Activated naive CD4-positive, alpha-beta T cell treated with anti-CD3 and anti-CD28 coated beads, Interleukin-2, amount 50 U/mL, for 72 hours (primary cell): ENCODE measurements around the gene SGMS1. TPM values are rescaled to one million over a fixed set of nuclear protein-coding genes. Genes with fewer than 3 reads are reported as not detected.
"Not testable (repeated sequence)": the region's sequence is repeated elsewhere in the genome, so short reads cannot be mapped to it uniquely, and the experiment has no call there.

Experiments used
- ATAC-seq, 2 donors: fragments of 150-1000 bp; cut with Tn5 transposase; 2 replicates each; pipeline ENCODE4 v1.10.0; 2021; ENCODE audit warnings: mild to moderate bottlenecking in 2 of 2, moderate library complexity in 2 of 2
- DNase-seq, 2 donors: peaks; one replicate each; pipeline ENCODE4 v3.0.0; 2021 to 2022; ENCODE audit warnings: low spot score in 2 of 2
- H3K27ac Mint-ChIP-seq, 2 donors: one replicate each; pipeline ENCODE4 v1.8.0; 2022; ENCODE audit warnings: mild to moderate bottlenecking in 2 of 2, mixed read lengths in 2 of 2
- H3K36me3 Mint-ChIP-seq, 2 donors: one replicate each; pipeline ENCODE4 v1.8.0; 2022; ENCODE audit warnings: mixed read lengths in 2 of 2
- H3K9me3 Mint-ChIP-seq, 2 donors: one replicate each; pipeline ENCODE4 v1.8.0; 2022; ENCODE audit warnings: mixed read lengths in 2 of 2
- total RNA-seq, 2 donors: library from RNA; stranded (reverse); gene quantifications; one replicate each; pipeline ENCODE4 v1.2.3, GENCODE V29; 2022

SGMS1 gene
- total RNA-seq, 2 donors from 2014 or later, result 8.1 to 11.2 TPM

DNA sequence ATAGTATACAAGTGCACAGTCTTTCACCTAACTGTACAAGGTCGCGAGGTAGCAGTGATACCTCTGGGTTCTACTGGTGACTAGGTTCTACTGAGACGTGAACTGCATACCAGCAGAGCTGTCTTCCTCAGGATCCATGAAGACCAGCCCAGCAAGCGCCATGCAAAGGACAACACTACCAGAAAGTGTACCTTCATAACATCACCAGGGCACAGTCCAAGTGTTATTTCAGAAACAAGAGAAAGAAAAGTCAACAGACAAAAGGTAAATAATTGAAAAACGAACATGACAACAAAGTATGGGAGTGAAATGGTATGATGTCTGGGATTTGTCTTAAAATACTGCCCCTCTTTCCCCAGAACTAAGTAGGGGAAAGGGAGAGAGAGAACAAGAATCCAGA, 231.3 kb downstream of the SGMS1 start:
- Mint-ChIP-seq H3K27ac (no peak overlapping the region), H3K9me3 (no peaks in the 10 kb centered on the region), H3K36me3 (no peaks in the 10 kb centered on the region)
- DNase-seq (no peak), ATAC-seq (no peak)

GRCh38 chr10:50390302-50390701, 233.5 kb downstream of the SGMS1 start:
- Mint-ChIP-seq H3K36me3 (no peaks in the 10 kb centered on the region), H3K9me3 (no peaks in the 10 kb centered on the region)
- ATAC-seq, result no peak

DNA sequence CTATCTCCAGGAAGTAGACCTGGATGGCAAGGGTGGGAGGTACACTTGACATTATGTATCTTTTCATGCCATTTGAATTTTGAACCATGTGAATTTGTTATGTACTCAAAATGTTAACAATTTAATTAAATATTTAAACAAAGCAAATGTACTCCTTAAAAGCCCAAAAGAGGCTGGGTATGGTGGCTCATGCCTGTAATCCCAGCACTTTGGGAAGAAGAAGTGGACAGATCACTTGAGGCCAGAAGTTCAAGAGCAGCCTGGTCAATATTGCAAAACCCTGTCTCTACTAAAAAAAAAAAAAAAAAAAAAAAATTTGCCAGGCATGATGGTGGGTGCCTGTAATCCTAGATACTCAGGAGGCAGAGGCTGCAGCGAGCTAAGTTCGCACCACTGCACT, 235.6 kb downstream of the SGMS1 start:
- Mint-ChIP-seq H3K27ac (no peak overlapping the region), H3K36me3 (no peaks in the 10 kb centered on the region), H3K9me3 (no peaks in the 10 kb centered on the region)
- no peak for DNase-seq
- ATAC-seq, result no peak

More at GRCh38 chr10:50390302-50390701, 233.5 kb downstream of the SGMS1 start:
- H3K27ac Mint-ChIP-seq, result no peak overlapping the region
- DNase-seq, result no peak

- DNase-seq (no peak), ATAC-seq (no peak)
- H3K27ac Mint-ChIP-seq, result no peak overlapping the region
- H3K36me3 Mint-ChIP-seq, result no peaks in the 10 kb centered on the region
- H3K9me3 Mint-ChIP-seq, result no peaks in the 10 kb centered on the region
Observed at GRCh38 chr10:50387732-50388073, 236.1 kb downstream of the SGMS1 start.

GRCh38 chr10:50387007-50387731, 236.6 kb downstream of the SGMS1 start:
- Mint-ChIP-seq H3K27ac (no peak overlapping the region), H3K9me3 (no peaks in the 10 kb centered on the region), H3K36me3 (no peaks in the 10 kb centered on the region)
- DNase-seq, result no peak
- no peak for ATAC-seq

- H3K27ac Mint-ChIP-seq, result no peak overlapping the region
- H3K36me3 Mint-ChIP-seq, result no peaks in the 10 kb centered on the region
- no peak for DNase-seq
- ATAC-seq, result no peak
- H3K9me3 Mint-ChIP-seq, result no peaks in the 10 kb centered on the region
Observed at GRCh38 chr10:50385624-50386023, 238.1 kb downstream of the SGMS1 start.

GRCh38 chr10:50384898-50385297, 238.9 kb downstream of the SGMS1 start:
- Mint-ChIP-seq H3K9me3 (no peaks in the 10 kb centered on the region), H3K36me3 (no peaks in the 10 kb centered on the region), H3K27ac (no peak overlapping the region)
- DNase-seq (no peak), ATAC-seq (no peak)

- H3K9me3 Mint-ChIP-seq, result no peaks in the 10 kb centered on the region
- ATAC-seq (no peak), DNase-seq (no peak)
- H3K36me3 Mint-ChIP-seq, result no peaks in the 10 kb centered on the region
- peak overlapping the region in 1 of 2 donors; percentile 56 for H3K27ac Mint-ChIP-seq
Observed at GRCh38 chr10:50384238-50384637, 239.5 kb downstream of the SGMS1 start.

DNA sequence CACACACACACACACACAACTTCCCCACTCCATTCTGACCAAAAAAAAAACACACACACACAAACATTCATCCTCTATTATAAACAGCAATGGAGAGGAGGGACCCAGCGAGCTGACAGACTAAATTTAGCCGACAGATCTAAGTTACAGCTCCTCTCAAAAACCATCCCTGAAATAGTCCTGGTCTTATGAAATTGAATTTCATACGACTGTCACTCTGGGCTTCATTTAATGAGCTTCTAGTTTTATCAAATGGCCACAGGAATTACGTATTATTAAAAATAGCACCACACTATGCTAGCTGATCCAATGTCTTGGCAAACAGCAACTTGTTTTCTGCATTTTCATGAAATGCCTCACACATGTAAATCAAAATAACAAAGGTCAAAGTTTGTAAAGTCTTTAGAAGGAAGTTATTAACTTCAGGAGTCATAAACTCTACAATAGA, 241.2 kb downstream of the SGMS1 start:
- DNase-seq (no peak), ATAC-seq (no peak)
- Mint-ChIP-seq H3K36me3 (peaks cover 5 to 7% of the 10 kb centered on the region in 2 donors), H3K9me3 (no peaks in the 10 kb centered on the region), H3K27ac (no peak overlapping the region)

- DNase-seq (no peak), ATAC-seq (no peak)
- Mint-ChIP-seq H3K36me3 (peaks cover 8 to 15% of the 10 kb centered on the region in 2 donors), H3K27ac (no peak overlapping the region), H3K9me3 (no peaks in the 10 kb centered on the region)
Observed at GRCh38 chr10:50381642-50382041, 242.1 kb downstream of the SGMS1 start.

DNA sequence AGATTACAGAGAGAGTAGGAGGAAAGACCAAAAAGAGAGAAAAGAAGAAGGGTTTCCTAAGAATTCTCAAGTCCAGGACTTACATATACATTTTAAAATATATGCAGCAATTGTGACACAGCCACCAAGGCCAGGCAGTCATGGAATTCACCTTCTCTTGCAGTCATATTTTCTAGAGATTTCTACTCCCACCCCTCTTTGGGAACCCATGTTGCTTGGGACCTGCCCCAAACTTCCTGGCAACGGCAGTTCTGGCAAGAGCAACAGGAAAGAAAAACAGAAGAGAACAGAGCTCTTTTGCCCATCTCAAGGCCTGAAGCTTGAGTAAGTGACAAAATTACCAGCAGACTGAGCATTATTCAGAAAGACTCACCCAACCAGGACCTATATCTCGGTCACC, 244.1 kb downstream of the SGMS1 start:
- Mint-ChIP-seq H3K27ac (no peak overlapping the region), H3K36me3 (peaks cover 8 to 15% of the 10 kb centered on the region in 2 donors), H3K9me3 (no peaks in the 10 kb centered on the region)
- no peak for ATAC-seq
- no peak for DNase-seq

- no peak for ATAC-seq
- peaks cover 8 to 15% of the 10 kb centered on the region in 2 donors for H3K36me3 Mint-ChIP-seq
Observed at GRCh38 chr10:50375745-50376144, 248.0 kb downstream of the SGMS1 start.

GRCh38 chr10:50375051-50375452, 248.7 kb downstream of the SGMS1 start:
- no peak for DNase-seq
- no peaks in the 10 kb centered on the region for H3K9me3 Mint-ChIP-seq
- H3K36me3 Mint-ChIP-seq, result peaks cover 8 to 15% of the 10 kb centered on the region in 2 donors
- H3K27ac Mint-ChIP-seq, result no peak overlapping the region
- no peak for ATAC-seq

More at GRCh38 chr10:50375745-50376144, 248.0 kb downstream of the SGMS1 start:
- H3K9me3 Mint-ChIP-seq, result no peaks in the 10 kb centered on the region
- no peak overlapping the region for H3K27ac Mint-ChIP-seq
- DNase-seq, result no peak

DNA sequence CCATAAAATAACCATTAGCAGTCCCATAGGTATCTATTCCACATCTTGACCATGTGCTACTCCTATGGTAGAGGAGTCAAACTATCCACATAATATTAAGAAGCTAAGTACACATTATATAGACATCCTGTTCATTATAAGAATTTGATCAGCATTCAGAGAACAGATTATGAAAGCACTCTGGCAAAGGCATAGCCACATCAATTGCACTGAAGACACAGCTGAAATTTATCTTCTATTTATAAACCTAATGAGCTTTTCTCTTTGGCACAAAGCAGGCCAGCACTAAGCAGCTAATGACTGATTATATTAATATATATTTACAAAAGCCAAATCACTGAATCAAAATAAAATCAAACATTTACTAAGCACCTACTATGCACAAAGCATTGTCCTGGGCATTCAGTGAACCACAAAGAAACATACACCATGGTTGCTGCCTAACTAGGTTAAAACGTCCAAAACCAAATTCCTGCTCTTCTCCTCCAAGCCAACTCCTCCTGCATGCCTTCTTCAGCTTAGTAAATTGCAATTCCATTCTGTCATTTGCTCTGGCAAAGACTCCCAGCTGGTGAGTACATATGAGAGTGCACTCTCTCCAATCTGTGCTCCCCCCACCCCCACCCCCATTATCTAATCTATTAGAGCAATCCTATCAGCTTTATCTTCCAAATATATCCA, 249.8 kb downstream of the SGMS1 start:
- peaks cover 8 to 15% of the 10 kb centered on the region in 2 donors for H3K36me3 Mint-ChIP-seq
- DNase-seq, result no peak
- no peaks in the 10 kb centered on the region for H3K9me3 Mint-ChIP-seq
- no peak for ATAC-seq
- no peak overlapping the region for H3K27ac Mint-ChIP-seq

DNA sequence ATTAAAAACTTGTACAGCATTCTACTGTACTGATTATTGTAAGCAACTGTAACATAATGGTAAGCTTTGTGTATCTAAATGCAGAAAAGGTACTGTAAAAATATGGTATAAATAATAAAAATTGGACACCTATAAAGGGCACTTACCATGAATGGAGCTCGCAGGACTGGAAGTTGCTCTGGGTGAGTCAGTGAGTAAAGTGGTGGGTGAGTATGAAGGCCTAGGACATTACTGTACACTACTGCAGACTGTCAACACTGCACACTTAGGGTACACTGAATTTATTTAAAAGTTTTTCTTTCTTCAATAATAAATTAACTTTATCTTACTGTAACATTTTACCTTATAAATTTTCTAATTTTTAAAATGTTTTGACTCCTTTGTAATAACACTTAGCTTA, 253.8 kb downstream of the SGMS1 start:
- Mint-ChIP-seq H3K9me3 (no peaks in the 10 kb centered on the region), H3K36me3 (peaks cover 6% of the 10 kb centered on the region in 2 donors), H3K27ac (no peak overlapping the region)
- DNase-seq (no peak), ATAC-seq (no peak)

DNA sequence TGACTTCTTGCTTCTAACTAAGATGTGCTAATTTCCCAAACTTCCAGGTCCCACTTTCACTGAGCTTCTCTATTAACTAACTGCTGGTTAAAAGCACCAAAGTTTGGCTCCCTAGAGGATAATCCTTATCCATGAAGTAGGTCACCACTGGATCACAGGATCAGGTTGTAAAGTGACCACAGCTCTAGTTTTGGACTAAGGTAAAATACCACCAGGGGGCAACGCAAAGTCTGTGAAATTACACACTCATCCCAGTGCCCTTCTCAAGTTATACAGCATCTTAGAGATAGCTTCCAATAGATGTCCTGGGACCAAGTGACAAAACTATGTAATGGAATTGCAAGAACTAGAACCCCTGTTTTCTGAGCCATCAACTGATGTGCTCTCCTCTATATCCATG, 256.0 kb downstream of the SGMS1 start:
- H3K36me3 Mint-ChIP-seq, result peaks cover 16 to 25% of the 10 kb centered on the region in 2 donors
- peaks cover 0 to 5% of the 10 kb centered on the region in 2 donors for H3K9me3 Mint-ChIP-seq
- H3K27ac Mint-ChIP-seq, result no peak overlapping the region
- ATAC-seq, result no peak
- DNase-seq, result peak in 1 of 2 donors; percentile 4

GRCh38 chr10:50366421-50366820, 257.3 kb downstream of the SGMS1 start:
- ATAC-seq, DNase-seq, H3K27ac Mint-ChIP-seq: not testable (repeated sequence)
- Mint-ChIP-seq H3K36me3 (peaks cover 20 to 36% of the 10 kb centered on the region in 2 donors), H3K9me3 (peaks cover 0 to 13% of the 10 kb centered on the region in 2 donors)

- not testable (repeated sequence) for H3K27ac Mint-ChIP-seq, ATAC-seq, DNase-seq
- Mint-ChIP-seq H3K9me3 (peaks cover 0 to 13% of the 10 kb centered on the region in 2 donors), H3K36me3 (peaks cover 20 to 36% of the 10 kb centered on the region in 2 donors)
Observed at GRCh38 chr10:50364730-50365129, 259.0 kb downstream of the SGMS1 start.
